AG04449 (cell line): ENCODE measurements around the gene TTLL11.

Experiments
- CTCF ChIA-PET: fragments of 350-600 bp; formaldehyde crosslinking; extraction: SDS; loops from one replicate; lab custom pipeline; 2021; ENCODE audit warnings: antibody characterized with exemption; lab: Yijun Ruan, JAX
- POLR2A ChIA-PET: fragments of 400-600, 350-600 bp; formaldehyde crosslinking; extraction: SDS; loops from one replicate; lab custom pipeline; 2020; ENCODE audit warnings: antibody characterized with exemption, inconsistent platforms; lab: Yijun Ruan, JAX
- DNase-seq: peaks from one replicate; pipeline ENCODE4 v3.0.0-alpha.2; 2010; ENCODE audit warnings: low read depth, low spot score
- H3K4me3 ChIP-seq: 2 replicates; pipeline ENCODE4 v1.5.1; 2011; ENCODE audit warnings: low read depth, mild to moderate bottlenecking, control low read depth, low read length
- TF ChIP-seq, protein P1 (sequence below): IDR thresholded peaks from one replicate; pipeline ENCODE4 v1.5.1; 2011; ENCODE audit warnings: mild to moderate bottlenecking, moderate library complexity, low read length, control low read depth, inconsistent platforms; ENCODE audit not compliant: insufficient read depth; ENCODE audit errors: missing control alignments

The TTLL11 gene

DNA sequence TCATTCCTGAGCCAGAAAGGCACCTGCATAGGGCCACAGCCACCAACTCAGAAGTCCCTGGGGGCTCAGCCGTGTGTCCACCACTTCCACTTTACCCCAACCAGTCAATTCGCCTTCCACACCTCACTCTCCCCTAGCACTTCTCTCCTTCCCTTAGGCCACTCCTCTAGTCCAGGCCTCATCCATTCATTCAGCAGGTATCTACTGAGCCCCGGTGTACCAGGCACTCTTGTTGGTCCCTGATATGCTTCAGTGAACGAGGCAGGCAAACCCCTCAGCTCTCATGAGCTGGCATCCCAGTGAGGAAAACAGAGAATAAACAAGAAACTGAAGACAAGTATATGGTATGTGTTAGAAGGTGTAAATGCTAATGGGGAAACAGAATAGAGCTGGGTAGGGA, 37.7 kb upstream of the TTLL11 start:
- POLR2A ChIA-PET: no interaction called here

DNA sequence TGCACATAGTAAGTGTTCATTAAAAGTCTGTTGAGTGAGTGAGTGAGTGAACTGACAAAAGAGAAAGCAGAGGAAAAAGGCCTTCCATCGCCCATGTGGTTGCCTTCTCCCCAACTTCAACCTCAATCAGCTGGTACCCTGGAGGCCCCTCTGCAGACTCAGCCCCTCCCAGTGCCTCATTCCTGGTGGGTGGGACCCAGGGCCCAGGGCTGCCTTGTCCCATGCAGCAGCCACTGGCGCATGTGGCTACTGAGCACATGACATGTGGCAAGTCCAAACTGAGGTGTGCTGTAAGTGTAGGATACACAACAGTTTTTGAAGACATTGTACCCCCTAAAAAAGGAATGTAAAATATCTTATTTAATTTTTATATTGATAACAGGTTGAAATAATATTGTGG, 36.9 kb upstream of the TTLL11 start:
- H3K4me3 ChIP-seq: no peak overlapping the region
- ChIA-PET CTCF (interaction anchor here (1.5 to 24.0 kb wide), 3 partner anchors 9 to 216 kb away, joined by 4 to 831 read pairs (median 692); partner anchors contain the start of gene TTLL11), POLR2A (no interaction called here)
- TF ChIP-seq, protein P1, sequence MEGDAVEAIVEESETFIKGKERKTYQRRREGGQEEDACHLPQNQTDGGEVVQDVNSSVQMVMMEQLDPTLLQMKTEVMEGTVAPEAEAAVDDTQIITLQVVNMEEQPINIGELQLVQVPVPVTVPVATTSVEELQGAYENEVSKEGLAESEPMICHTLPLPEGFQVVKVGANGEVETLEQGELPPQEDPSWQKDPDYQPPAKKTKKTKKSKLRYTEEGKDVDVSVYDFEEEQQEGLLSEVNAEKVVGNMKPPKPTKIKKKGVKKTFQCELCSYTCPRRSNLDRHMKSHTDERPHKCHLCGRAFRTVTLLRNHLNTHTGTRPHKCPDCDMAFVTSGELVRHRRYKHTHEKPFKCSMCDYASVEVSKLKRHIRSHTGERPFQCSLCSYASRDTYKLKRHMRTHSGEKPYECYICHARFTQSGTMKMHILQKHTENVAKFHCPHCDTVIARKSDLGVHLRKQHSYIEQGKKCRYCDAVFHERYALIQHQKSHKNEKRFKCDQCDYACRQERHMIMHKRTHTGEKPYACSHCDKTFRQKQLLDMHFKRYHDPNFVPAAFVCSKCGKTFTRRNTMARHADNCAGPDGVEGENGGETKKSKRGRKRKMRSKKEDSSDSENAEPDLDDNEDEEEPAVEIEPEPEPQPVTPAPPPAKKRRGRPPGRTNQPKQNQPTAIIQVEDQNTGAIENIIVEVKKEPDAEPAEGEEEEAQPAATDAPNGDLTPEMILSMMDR: no peak
- DNase-seq: no peak

More for the DNA sequence above, 37.7 kb upstream of the TTLL11 start:
- H3K4me3 ChIP-seq: no peak overlapping the region
- DNase-seq: no peak
- CTCF ChIA-PET: interaction anchor here (10.2 kb wide), 1 partner anchor 7 kb away, joined by 122 read pairs; no protein-coding TSS in a partner anchor
- TF ChIP-seq, protein P1: no peak

DNA sequence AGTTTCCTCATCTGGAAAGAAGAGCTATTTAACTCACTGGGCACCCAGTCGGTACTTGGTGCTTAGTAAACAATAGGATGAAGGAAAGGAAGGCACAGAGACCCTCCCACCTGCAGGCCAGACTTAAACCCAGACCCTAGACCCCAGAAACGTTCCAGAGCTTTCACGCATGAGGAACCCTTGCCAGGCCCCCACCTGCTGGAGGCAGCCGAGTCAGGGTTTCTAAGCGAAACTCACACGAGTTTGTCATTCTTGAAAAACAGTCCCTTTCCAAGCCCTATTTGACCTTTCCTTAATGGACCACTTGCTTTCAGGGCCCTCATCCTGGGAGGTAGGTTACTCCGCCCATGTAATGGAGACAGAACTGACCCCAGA, 35.8 kb upstream of the TTLL11 start:
- CTCF ChIA-PET: interaction anchor here (0.8 to 24.0 kb wide), 4 partner anchors 8 to 217 kb away, joined by 4 to 831 read pairs (median 348); partner anchors contain the start of gene TTLL11
- H3K4me3 ChIP-seq: no peak overlapping the region
- no peak for DNase-seq
- POLR2A ChIA-PET: no interaction called here
- TF ChIP-seq, protein P1: no peak

DNA sequence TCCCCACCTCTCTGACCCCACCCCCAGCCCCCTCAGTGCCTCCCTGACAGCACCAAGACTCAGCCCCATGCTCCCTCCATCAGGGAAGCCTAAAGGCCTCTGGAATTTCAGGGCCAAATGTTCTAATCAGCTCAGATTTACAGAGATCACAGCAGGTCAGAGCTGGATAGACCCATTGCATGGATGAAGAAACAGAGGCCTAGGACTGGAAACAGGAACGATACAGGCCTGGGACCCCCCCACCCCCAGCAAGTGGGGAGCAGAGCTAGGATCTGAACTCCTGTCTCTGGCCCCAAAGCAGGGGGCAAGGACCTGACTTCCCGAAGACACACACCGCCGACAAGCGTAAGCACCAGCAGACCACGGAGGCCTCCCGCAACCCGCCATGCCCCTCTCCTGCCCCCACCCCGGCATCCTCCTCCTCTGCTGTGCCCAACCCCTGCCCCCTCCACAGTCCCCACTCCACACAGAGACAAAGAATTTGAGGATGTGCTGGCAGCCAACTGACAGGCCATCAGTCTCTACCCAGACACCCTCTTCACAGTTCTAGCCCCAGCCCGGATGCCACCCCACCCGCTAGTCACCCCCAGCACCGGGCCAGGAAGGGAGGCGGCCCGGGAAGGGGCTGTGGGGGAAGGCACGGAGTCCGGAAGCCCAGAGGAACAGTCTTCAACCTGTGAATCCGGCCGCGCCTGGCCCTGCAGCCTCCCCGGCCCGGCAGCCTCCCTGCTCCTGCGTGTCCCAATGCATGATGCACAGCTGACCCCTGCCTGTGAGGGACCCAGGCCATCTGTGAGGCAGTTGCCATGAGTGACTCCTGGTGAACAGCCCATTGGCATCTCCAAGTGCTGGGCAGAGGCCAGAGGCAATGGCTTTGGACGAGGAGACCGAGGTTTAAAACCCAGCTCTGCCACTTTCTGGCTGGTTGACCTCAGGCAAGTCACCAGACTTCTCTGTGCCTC, 35.2 kb upstream of the TTLL11 start:
- CTCF ChIA-PET: interaction anchor here (0.8 to 24.0 kb wide), 7 partner anchors 7 to 217 kb away, joined by 3 to 831 read pairs (median 4); partner anchors contain the start of genes MRRF, RBM18 and TTLL11
- H3K4me3 ChIP-seq: no peak overlapping the region
- POLR2A ChIA-PET: interaction anchor here (0.6 kb wide), 1 partner anchor 17 kb away, joined by 4 read pairs; no protein-coding TSS in a partner anchor
- TF ChIP-seq, protein P1: no peak
- DNase-seq: no peak

DNA sequence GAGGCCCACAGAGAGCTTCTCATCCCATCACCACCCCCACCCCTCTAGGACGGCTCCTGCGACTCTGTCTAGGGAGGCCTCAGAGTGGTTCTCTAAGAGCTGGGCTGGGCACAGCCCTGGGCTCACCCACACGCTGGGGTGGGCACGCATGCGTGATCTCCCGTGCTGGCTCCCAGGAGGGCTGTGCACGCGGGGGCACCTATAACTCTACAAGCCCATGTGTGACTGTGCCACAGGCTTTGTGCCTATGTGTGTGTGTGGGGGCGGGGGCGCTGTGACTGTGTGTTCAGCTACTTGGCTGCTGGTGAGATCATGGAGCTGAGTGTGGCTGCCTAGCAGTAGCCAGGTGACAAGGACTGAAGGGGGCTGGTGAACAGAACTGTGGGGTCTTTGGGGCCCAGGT, 34.3 kb upstream of the TTLL11 start:
- no peak for DNase-seq

More for the DNA sequence above, 34.3 kb upstream of the TTLL11 start:
- no peak overlapping the region for H3K4me3 ChIP-seq
- TF ChIP-seq, protein P1: no peak
- ChIA-PET CTCF (interaction anchor here (1.1 to 24.0 kb wide), 11 partner anchors 8 to 682 kb away, joined by 3 to 831 read pairs (median 70); partner anchors contain the start of genes MRRF, RBM18 and TTLL11), POLR2A (interaction anchor here (0.6 kb wide), 1 partner anchor 18 kb away, joined by 4 read pairs; no protein-coding TSS in a partner anchor)
